Eye (tissue), 1 donor: ENCODE data around the gene PAK6.

Experiments
- DNase-seq: peaks from one replicate; pipeline ENCODE4 v3.0.0-alpha.2; 2015

The PAK6 gene

GRCh38 chr15:40242213-40242599 is 3.3 kb downstream of the PAK6 start:
- DNase-seq: no peak

GRCh38 chr15:40242601-40243000 is 3.7 kb downstream of the PAK6 start:
- DNase-seq: no peak

GRCh38 chr15:40243126-40243810 is 4.4 kb downstream of the PAK6 start:
- DNase-seq: no peak

- no peak for DNase-seq
These were observed 6.2 kb downstream of the PAK6 start for GRCh38 chr15:40244961-40245523.

- no peak for DNase-seq
These were observed 7.0 kb downstream of the PAK6 start for GRCh38 chr15:40245666-40246450.

- no peak for DNase-seq
These were observed 7.8 kb downstream of the PAK6 start for GRCh38 chr15:40246496-40247280.

GRCh38 chr15:40247406-40247971 is 8.6 kb downstream of the PAK6 start:
- DNase-seq: no peak

GRCh38 chr15:40248006-40248783 is 9.3 kb downstream of the PAK6 start:
- no peak for DNase-seq

GRCh38 chr15:40249477-40250303 is 10.8 kb downstream of the PAK6 start:
- no peak for DNase-seq

GRCh38 chr15:40250304-40250656 is 11.4 kb downstream of the PAK6 start:
- DNase-seq: no peak

GRCh38 chr15:40250771-40251483 is 12.1 kb downstream of the PAK6 start:
- no peak for DNase-seq

GRCh38 chr15:40251486-40252140 is 12.8 kb downstream of the PAK6 start:
- DNase-seq: no peak

- DNase-seq: no peak
These were observed 13.2 kb downstream of the PAK6 start for GRCh38 chr15:40252141-40252437.

GRCh38 chr15:40252438-40253166 is 13.7 kb downstream of the PAK6 start:
- DNase-seq: peak; percentile 67

- DNase-seq: no peak
These were observed 14.4 kb downstream of the PAK6 start for GRCh38 chr15:40253167-40253790.

- no peak for DNase-seq
These were observed 15.6 kb downstream of the PAK6 start for GRCh38 chr15:40254452-40254851.

- no peak for DNase-seq
These were observed 16.2 kb downstream of the PAK6 start for GRCh38 chr15:40255033-40255432.

GRCh38 chr15:40256638-40257235 is 17.9 kb downstream of the PAK6 start:
- no peak for DNase-seq
